HS-27A (cell line): ENCODE results near the gene PPP2R3B.
"Not testable (repeated sequence)": the region's sequence is repeated elsewhere in the genome, so short reads cannot be mapped to it uniquely, and the experiment has no call there.

ENCODE experiments used
- DNase-seq: peaks from one replicate; pipeline ENCODE4 v3.0.0-alpha.2; 2012; ENCODE audit warnings: low read depth, missing footprints

PPP2R3B gene

DNA sequence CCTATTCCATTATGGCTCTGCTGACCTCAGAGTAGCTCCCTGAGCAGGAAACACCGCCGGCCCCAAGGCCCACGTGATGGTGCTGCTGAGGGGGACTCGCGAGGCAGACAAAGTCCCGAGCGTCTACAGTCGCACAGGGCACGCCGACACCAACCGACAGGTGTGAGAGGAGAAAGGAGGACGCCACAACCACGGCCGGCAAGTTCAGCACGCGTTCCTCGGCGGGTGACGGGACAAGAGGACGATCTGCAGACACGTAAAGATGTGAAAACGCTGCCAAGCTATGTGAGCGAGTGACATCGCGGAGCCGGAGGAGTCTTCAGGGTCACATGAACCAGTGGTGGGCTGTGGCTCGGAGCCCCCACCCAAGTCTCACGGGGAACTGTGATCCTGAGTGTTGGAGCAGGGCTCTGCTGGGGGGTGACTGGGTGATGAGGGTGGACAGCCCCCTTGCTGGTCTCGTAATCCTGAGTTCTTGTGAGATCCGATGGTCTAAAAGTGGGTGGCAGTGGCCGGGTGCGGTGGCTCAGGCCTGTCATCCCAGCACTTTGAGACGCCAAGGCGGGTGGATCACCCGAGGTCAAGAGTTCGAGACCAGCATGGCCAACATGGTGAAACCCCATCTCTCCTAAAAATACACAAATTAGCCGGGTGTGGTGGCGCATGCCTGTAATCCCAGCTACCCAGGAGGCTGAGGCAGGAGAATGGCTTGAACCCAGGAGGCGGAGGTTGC is 34.0 kb downstream of the PPP2R3B start:
- DNase-seq, result no peak

- no peak for DNase-seq
These were observed 34.5 kb downstream of the PPP2R3B start for GRCh38 chrX:352181-352580.

- DNase-seq, result no peak
These were observed 35.0 kb downstream of the PPP2R3B start for GRCh38 chrX:351736-352135.

DNA sequence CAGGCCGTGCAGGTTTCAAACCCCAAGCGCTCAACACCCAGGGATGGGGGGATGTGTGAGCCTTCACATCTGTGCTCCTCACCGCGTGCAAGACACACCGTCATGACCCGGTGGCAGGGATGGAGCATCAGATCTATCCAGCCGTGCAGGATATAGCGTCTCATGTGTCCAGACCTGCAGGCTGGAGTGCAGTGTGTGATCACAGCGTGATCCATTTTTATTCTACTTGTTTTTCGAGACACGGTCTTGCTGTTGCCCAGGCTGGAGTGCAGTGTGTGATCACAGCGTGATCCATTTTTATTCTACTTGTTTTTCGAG is 35.4 kb downstream of the PPP2R3B start:
- not testable (repeated sequence) for DNase-seq

- DNase-seq, result no peak
These were observed 36.0 kb downstream of the PPP2R3B start for GRCh38 chrX:350534-351323.

DNA sequence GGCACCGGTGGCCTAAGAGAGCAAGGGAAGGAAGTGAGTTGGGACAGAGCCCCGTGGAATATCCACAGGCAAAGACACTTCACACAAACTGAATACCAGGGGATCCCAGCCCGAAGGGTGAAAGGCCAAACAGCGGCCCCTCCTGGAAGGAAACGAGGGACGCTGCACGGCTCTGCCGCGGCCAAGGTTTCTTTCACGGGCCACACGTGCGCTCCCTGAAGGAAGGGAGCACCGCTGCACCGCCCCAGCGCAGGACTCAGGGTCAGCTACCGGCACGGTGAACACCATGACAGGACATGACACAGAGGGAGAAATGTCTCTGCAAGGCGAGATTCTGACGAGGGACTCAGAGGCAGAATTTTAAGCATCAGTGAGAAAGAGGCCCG is 36.6 kb downstream of the PPP2R3B start:
- DNase-seq, result no peak

DNA sequence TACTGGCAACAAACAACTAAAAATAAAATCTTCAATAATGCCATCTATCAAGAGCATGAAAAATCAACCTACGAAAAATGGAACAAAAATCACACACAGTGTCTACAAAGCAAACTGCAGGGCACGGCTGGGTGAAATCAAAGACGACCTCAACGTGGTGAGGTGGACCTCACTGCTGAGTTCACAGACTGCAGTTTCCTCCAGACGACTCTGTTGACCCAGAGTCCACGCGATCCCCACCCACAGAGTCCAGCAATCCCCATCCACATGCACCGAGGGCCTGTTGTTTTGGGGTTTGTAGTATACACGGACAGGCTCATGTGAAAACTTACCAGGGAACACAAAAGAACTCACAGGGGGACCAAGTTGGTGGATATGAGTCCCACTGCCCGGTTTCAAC is 37.0 kb downstream of the PPP2R3B start:
- DNase-seq, result no peak

DNA sequence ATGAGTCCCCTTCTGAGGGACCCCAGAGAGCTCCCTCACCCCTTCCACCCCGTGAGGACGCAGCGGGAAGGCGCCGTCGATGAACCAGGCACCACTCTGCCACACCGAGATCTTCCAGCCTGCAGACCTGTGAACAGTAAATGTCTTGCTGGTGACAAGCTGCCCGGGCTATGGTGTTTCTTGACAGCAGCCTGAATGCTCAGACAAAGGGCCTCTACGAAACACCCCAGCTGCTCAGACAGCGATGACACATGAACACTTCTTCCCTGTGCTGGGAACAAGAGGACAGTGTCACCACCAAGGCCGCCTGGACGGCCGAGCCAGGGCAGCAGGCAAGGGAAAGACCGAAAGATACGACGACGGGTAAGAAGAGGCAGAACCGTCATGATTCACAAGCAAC is 37.5 kb downstream of the PPP2R3B start:
- DNase-seq, result no peak

DNA sequence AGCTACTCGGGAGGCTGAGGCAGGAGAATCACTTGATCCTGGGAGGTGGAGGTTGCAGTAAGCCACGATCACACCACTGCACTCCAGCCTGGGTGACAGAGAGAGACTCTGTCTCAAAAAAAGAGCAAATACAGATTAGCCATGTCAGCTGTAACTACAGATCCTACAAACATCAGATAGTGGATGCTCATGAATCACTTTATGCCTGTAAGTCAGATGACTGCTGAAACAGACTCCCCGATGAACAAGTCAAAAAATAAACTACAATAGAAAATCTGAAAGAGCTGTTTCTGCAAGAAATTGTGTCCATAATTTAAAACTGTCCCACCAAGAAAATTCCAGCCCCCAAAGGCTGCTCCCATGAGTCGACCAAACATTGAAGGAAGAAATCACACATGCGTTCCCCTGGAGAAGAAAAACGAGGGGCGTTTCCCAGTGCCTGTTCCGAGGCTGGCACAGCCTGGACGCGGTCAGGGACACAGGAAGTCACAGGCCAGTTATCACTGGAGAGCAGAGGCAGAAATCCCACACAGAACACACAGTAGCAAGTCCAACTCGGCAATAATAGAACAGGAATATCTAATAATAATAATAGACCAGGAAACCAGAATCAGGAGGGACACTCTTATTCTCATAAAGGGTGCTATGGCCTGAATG is 38.1 kb downstream of the PPP2R3B start:
- DNase-seq, result no peak

DNA sequence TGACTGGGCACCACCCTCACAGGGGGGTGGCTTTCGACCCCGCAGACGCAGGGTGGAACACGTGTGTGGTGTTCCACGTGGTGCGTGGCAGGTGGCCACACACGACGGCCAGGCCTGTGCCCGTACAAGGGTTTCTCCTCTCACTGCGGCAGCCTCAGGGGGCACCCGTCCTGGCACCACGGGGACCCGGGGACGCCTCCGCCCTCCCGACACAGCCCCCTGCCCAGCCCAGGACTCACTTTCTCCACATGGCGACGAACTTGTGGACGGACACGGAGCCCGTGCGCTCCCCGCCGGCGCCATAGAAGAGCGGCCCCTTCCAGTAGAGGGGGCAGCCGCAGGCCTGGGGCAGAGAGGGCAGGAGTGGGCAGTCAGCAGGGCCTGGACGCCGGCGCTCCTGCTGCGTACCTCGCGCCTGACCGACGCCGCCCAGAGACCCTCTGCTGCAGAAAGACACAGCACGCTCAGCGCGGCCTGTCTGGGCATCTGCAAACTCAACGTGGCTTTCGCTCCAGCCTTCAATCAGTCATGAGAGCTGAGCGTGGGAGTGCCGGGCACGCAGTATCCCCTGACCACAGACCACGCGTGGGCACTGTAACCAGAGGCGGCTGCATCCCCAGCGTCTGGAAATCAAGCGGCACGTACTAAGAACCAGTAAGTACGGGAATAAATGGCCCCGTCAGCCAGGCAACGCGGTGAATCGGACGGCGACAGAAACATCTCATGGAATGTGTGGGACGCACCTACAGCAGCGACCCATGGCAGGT is 39.2 kb downstream of the PPP2R3B start:
- DNase-seq, result no peak

DNA sequence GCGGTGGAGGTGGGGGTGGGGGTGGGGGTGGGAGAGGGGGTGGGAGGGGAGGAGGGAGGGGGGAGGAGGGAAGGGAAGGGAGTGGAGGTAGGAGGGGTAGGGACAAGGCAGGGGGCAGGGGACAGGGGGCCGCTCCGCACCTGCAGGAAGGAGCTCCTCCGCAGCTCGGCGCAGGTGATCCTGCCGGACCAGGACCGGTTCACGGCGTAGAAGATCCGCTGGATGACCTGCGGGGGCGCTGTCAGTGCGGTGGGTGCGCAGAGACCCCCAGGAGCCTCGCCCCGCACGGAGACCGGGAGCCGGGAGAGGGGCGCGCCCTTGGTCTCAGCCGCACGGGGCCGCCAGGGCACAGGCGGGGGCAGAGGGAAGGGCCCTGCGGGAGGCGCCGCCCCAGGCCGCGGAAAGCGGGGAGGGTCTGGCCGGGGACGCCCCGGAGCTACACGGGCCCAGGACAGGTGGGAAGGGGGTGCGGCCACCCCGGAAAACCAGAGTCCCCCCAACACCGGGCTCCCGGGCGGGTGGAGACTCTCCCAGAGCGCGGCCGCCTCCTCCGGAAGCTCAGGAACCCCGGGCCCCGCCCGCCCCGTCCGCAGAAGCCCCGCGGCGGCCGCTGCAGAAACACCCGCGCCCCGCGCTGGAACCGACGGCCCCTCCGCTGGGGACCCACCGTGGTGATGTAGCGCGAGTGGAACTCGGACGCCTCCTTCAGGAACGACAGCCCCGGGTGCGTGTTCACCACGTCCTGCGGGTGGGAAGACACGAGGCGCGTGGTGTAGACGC is 40.5 kb downstream of the PPP2R3B start:
- DNase-seq, result no peak

GRCh38 chrX:345020-345925 is 41.4 kb downstream of the PPP2R3B start:
- DNase-seq, result no peak

- DNase-seq, result no peak
These were observed 42.3 kb downstream of the PPP2R3B start for GRCh38 chrX:344371-344901.

DNA sequence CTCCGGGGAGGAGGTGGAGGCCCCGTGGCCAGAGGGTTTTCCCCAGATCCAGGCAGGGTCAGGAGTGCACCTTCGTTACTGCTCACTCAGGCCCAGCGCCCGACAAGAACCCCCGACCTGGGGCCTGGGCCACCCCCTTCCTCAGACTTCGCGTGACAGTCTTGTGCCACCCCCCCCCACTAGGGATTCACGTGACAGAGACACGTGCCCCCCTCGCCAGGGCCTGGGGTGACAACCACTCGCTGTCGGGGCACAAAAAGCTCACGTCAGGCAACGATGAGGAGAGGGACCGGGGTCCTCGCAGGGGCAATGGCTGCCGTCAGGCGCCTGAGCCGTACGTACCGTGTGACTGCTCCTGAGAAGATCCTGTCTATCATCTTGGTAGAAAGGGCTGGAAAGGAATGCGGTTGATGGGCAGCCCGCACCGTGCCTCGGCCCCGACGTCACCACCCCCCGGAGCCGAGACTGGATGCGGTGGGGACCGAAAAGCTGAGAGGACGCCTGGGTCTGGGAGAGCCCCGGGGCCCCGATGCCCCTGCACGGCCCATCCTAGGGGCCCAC is 45.1 kb downstream of the PPP2R3B start:
- DNase-seq, result no peak

GRCh38 chrX:340641-341423 is 45.9 kb downstream of the PPP2R3B start:
- no peak for DNase-seq

DNA sequence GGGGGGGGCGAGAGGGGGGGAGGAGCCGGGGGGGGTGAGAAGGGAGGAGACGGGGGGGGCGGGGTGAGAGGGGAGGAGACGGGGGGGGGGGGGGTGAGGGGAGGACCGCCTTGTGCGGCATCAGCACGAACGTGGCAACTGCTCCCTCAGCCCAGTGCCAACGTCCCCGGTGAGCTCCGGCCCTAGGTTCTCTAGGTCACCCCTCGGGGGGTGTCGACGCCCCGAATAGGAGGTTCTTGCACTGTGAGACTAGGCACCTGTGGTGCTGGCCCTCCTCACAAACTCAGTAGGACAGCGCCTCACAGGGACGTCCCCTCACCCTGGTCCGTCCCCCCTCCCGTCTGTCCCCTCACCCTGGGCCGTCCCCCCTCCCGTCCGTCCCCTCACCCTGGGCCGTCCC is 46.6 kb downstream of the PPP2R3B start:
- DNase-seq, result no peak

DNA sequence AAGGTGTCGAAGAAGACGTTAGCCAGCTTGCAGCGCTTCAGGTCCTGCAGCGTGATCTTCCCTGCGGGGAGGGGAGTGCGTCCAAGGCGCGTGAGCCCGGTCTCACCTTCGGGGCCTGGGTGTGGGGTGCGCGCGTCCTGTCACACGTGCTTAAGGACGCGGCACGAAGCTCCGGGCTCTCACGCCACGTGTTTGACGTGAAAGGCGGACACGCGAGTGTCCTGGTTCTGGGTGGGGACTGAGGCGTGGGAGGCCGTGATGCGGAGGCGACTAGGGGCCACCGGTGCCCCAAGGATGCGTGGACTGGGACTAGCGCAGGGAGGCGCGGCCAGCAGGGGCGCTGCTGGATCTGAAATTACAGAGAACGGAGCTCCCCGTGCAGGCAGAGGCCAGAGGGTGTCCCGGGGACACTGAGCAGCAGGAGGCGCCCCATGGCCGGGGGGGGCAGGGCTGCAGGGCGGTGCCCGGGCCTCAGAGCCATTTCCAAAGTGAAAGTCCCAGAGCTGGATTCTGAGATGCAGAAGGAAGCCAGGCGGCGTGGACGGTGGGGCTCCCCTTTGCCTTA is 47.8 kb downstream of the PPP2R3B start:
- DNase-seq, result no peak

GRCh38 chrX:338281-338835 is 48.3 kb downstream of the PPP2R3B start:
- DNase-seq, result no peak
